ENCODE results near the gene MAPK1. TPM values are rescaled to one million over a fixed set of nuclear protein-coding genes. Genes with fewer than 3 reads are reported as not detected.
"Not testable (repeated sequence)": the region's sequence is repeated elsewhere in the genome, so short reads cannot be mapped to it uniquely, and the experiment has no call there.

MAPK1 gene
- total and polyA plus RNA-seq, 5 donors: 14.8 to 126 (median 123) TPM

DNA sequence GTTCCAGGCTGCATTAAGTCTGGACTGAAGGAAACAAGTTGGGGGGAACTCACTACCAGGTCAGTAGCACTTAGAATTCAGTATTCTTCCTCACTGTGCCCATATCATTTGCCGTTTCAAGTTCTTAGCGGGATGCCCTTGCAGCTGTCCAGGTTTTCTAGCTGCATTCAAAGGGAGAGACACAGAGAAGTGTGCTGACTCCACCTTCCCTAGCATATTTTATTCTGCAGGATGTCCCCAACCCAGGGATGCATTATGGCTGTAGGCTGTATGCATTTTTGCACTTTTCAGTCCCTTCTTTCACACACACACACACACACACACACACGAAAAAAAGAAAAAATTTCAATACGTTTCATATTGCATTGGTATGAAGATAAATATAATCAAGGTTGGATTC, 35.8 kb upstream of the MAPK1 start:
- H3K9me3 ChIP-seq (ENCODE audit: control insufficient read depth, low read length): no peaks in the 10 kb centered on the region
- intact Hi-C loops (cut with DNase I): no loop called here
- H3K4me1 ChIP-seq (ENCODE audit: control insufficient read depth, insufficient read depth, low read length): no peaks in the 10 kb centered on the region
- 87% methylated on average over 4 of the region's 4 CpGs for WGBS
- no peak overlapping the region for H3K4me3 ChIP-seq (ENCODE audit: low read length)
- H3K27me3 ChIP-seq (ENCODE audit: control insufficient read depth, insufficient read depth): no peaks in the 10 kb centered on the region
- no peak overlapping the region for H3K27ac ChIP-seq (ENCODE audit: low read length)
- DNase-seq (no peak), ATAC-seq (no peak)

DNA sequence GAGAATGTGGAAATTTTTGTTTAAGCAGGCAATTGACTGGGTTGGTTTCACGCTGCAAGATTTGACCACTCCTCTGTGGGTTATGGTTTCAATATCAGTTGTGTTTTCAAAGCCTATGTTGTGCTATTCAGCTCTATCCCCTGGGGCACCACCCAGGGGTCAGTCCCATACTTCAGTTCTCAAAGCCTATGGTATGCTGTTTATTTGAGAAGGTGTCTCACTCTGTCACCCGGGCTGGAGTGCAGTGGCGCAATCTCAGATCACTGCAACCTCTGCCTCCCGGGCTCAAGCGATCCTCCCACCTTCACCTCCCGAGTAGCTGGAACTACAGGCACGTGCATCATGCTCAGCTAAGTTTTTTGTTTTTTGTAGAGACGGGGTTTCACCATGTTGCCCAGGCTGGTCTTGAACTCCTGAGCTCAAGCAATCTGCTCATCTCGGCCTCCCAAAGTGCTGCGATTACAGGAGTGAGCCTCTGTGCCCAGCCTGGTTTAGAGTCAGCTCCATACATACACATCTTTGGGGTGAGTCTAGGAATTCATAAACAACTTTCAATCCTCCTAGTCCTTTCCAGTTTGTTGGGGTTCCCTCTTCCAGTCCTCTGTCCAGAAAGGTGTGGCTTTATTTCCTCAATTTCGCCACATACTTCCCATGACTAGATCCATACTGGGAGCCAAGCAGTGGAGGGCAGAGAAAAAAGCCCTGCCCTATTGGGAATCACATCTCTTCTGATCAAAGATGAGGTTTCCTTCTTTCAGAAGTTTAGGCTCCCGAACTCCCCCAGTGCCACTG, 35.0 kb upstream of the MAPK1 start:
- intact Hi-C loops (cut with DNase I): no loop called here
- 87% methylated on average over 12 of the region's 12 CpGs for WGBS
- no peaks in the 10 kb centered on the region for H3K9me3 ChIP-seq (ENCODE audit: control insufficient read depth, low read length)
- no peak overlapping the region for H3K27ac ChIP-seq (ENCODE audit: low read length)
- no peaks in the 10 kb centered on the region for H3K4me1 ChIP-seq (ENCODE audit: control insufficient read depth, insufficient read depth, low read length)
- H3K4me3 ChIP-seq (ENCODE audit: low read length): no peak overlapping the region
- DNase-seq: no peak
- no peaks in the 10 kb centered on the region for H3K27me3 ChIP-seq (ENCODE audit: control insufficient read depth, insufficient read depth)
- no peak for ATAC-seq

DNA sequence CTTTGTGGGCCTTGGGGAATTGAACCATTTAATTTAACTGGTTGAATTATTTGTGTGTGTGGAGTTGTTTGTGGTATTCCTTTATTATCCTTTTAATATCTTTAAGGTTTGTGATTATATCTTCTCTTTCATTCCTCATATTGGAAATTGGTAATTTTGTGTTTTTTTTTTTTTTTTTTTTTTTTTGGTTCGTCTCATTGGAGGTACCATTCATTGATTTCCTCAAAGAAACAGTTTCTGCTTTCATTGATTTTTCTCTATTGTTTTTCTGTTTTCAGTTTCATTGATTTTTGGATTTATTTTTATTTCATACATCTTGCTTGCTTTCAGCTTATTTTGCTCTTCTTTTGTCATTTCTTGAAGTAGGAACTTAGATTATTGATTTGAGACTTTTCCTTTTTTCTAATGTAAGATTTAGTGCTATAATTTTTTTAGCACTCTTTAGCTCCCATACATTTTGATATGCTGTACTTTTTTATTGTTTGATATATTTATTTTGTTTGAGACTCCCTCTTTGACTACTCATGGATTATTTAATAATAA, 31.0 kb upstream of the MAPK1 start:
- Histone ChIP-seq H3K27me3 (ENCODE audit: control insufficient read depth, insufficient read depth) (no peaks in the 10 kb centered on the region), H3K4me3 (ENCODE audit: low read length) (no peak overlapping the region), H3K9me3 (ENCODE audit: control insufficient read depth, low read length) (no peaks in the 10 kb centered on the region), H3K4me1 (ENCODE audit: control insufficient read depth, insufficient read depth, low read length) (no peaks in the 10 kb centered on the region), H3K27ac (ENCODE audit: low read length) (no peak overlapping the region)
- intact Hi-C loops (cut with DNase I): no loop called here
- DNase-seq (no peak), ATAC-seq (no peak)
- WGBS: 64% methylated on average over 1 of the region's 1 CpG

DNA sequence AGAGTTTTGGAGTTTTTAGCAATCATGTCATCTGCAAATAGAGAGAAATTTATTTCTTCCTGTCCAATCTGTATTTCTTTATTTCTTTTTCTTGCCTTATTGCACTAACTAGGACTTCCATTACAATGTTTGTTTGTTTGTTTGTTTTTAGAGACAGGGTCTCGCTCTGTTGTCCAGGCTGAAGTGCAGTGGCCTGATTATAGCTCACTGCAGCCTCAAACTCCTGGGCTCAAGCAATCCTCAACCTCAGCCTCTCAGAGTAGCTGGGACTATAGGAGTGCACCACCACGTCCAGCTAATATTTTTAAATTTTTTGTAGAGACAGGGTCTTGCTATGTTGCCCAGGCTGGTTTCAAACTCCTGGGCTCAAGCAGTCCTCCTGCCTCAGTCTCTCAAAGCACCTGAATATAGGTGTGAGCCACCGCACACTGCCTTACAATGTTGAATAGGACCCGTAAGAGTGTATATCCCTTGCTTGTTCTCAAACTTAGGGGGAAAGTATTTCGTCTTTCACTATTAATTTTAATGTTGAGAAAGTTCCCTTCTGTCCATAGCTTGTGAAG, 29.6 kb upstream of the MAPK1 start:
- DNase-seq (no peak), ATAC-seq (no peak)
- H3K9me3 ChIP-seq (ENCODE audit: control insufficient read depth, low read length): no peaks in the 10 kb centered on the region
- H3K27ac ChIP-seq (ENCODE audit: low read length): no peak overlapping the region
- WGBS: 94% methylated on average over 5 of the region's 5 CpGs
- no peaks in the 10 kb centered on the region for H3K27me3 ChIP-seq (ENCODE audit: control insufficient read depth, insufficient read depth)
- no peak overlapping the region for H3K4me3 ChIP-seq (ENCODE audit: low read length)
- H3K4me1 ChIP-seq (ENCODE audit: control insufficient read depth, insufficient read depth, low read length): no peaks in the 10 kb centered on the region
- intact Hi-C loops (cut with DNase I): no loop called here

DNA sequence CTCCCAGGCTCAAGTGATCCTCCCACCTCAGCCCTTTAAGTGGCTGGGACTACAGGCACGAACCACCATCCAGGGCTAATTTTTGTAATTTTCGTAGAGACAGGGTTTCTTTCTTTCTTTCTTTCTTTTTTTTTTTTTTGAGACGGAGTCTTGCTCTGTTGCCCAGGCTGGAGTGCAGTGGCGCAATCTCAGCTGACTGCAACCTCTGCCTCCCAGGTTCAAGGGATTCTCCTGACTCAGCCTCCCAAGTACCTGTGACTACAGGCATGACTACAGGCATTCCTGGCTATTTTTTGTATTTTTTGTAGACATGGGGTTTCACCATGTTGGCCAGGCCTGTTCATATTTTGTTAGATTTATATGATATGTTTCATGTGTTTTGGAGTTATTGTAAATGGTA, 28.8 kb upstream of the MAPK1 start:
- H3K9me3 ChIP-seq (ENCODE audit: control insufficient read depth, low read length); H3K4me3 ChIP-seq (ENCODE audit: low read length); H3K27me3 ChIP-seq (ENCODE audit: control insufficient read depth, insufficient read depth); ATAC-seq; H3K27ac ChIP-seq (ENCODE audit: low read length); DNase-seq; intact Hi-C loops (cut with DNase I); H3K4me1 ChIP-seq (ENCODE audit: control insufficient read depth, insufficient read depth, low read length): not testable (repeated sequence)
- WGBS: 89% methylated on average over 4 of the region's 4 CpGs

DNA sequence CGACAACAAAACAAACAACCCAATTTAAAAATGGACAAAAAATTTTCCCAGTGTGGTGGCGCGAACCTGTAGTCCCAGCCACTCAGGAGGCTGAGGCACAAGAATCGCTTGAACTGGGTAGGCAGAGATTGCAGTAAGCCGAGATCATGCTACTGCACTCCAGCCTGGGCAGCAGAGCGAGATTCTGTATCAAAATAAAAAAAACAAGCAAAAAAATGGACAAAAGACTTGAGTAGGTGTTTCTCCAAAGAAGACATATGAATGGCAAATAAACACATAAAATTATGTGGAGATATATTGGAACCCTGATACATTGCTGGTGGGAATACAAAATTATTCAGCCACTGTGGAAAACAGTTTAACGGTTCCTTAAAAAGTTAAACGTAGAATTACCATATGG, 27.4 kb upstream of the MAPK1 start:
- no peaks in the 10 kb centered on the region for H3K27me3 ChIP-seq (ENCODE audit: control insufficient read depth, insufficient read depth)
- no peaks in the 10 kb centered on the region for H3K9me3 ChIP-seq (ENCODE audit: control insufficient read depth, low read length)
- no peak overlapping the region for H3K27ac ChIP-seq (ENCODE audit: low read length)
- DNase-seq (no peak), ATAC-seq (no peak)
- H3K4me3 ChIP-seq (ENCODE audit: low read length): no peak overlapping the region
- H3K4me1 ChIP-seq (ENCODE audit: control insufficient read depth, insufficient read depth, low read length): no peaks in the 10 kb centered on the region
- intact Hi-C loops (cut with DNase I): no loop called here
- 93% methylated on average over 8 of the region's 8 CpGs for WGBS

DNA sequence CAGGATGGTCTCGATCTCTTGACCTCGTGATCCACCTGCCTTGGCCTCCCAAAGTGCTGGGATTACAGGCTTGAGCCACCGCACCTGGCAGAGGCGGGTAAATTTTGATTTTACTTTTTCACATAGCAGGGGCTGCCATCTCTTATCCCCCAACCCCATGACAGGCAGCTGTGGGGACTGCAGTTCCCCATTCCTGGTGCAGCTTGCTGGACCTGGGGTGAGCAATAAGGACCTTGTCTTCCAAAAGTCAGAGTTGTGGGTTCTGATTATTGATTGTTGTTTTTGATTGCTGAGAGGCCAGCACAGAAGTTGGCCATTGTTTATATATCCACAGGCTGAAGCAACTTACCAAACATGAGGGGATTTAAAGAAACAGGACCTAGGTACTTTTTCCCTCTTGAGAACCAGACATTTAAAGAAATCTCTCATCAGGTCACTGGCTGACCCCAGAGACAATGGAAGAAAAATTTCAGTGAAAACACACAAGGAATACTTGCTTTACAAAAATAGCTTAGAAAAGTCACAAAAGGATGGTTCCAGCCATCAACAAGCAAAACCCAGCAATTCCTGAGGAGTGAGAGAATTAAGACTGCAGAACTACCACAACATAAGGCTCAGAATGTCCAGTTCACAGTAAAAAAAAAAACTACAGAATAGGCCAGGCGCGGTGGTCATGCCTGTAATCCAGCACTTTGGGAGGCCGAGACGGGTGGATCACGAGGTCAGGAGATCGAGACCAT, 22.0 kb upstream of the MAPK1 start:
- no peak overlapping the region for H3K4me3 ChIP-seq (ENCODE audit: low read length)
- DNase-seq (no peak), ATAC-seq (no peak)
- no peaks in the 10 kb centered on the region for H3K9me3 ChIP-seq (ENCODE audit: control insufficient read depth, low read length)
- H3K27me3 ChIP-seq (ENCODE audit: control insufficient read depth, insufficient read depth): no peaks in the 10 kb centered on the region
- intact Hi-C loops (cut with DNase I): no loop called here
- no peaks in the 10 kb centered on the region for H3K4me1 ChIP-seq (ENCODE audit: control insufficient read depth, insufficient read depth, low read length)
- WGBS: 95% methylated on average over 10 of the region's 10 CpGs
- H3K27ac ChIP-seq (ENCODE audit: low read length): no peak overlapping the region

DNA sequence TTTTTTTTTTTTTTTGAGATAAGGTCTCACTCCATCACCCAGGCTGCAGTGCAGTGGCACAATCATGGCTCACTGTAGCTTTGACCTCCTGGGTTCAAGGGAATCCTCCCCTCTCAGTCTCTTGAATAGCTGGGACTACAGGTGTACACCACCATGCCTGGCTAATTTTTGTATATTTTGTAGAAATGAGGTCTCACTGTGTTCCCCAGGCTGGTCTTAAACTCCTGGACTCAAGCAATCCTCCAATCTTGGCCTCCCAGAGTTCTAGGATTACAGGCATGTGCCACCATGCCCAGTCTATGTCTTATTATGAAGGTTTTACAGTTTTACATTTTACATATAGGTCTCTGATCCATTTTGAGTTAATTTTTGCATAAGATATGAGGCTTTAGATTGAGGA, 20.4 kb upstream of the MAPK1 start:
- Histone ChIP-seq H3K9me3 (ENCODE audit: control insufficient read depth, low read length) (no peaks in the 10 kb centered on the region), H3K27me3 (ENCODE audit: control insufficient read depth, insufficient read depth) (no peaks in the 10 kb centered on the region), H3K4me3 (ENCODE audit: low read length) (no peak overlapping the region), H3K4me1 (ENCODE audit: control insufficient read depth, insufficient read depth, low read length) (no peaks in the 10 kb centered on the region), H3K27ac (ENCODE audit: low read length) (no peak overlapping the region)
- ATAC-seq: no peak
- DNase-seq: no peak
- intact Hi-C loops (cut with DNase I): no loop called here

DNA sequence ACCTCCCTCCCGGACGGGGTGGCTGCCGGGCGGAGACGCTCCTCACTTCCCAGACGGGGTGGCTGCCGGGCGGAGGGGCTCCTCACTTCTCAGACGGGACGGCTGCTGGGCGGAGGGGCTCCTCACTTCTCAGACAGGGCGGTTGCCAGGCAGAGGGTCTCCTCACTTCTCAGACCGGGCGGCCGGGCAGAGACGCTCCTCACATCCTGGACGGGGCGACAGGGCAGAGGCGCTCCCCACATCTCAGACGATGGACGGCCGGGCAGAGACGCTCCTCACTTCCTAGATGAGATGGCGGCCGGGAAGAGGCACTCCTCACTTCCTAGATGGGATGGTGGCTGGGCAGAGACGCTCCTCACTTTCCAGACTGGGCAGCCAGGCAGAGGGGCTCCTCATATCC, 16.5 kb upstream of the MAPK1 start:
- H3K9me3 ChIP-seq (ENCODE audit: control insufficient read depth, low read length); H3K27ac ChIP-seq (ENCODE audit: low read length); H3K27me3 ChIP-seq (ENCODE audit: control insufficient read depth, insufficient read depth); H3K4me3 ChIP-seq (ENCODE audit: low read length); intact Hi-C loops (cut with DNase I); H3K4me1 ChIP-seq (ENCODE audit: control insufficient read depth, insufficient read depth, low read length); DNase-seq; ATAC-seq: not testable (repeated sequence)
- 93% methylated on average over 17 of the region's 26 CpGs for WGBS

DNA sequence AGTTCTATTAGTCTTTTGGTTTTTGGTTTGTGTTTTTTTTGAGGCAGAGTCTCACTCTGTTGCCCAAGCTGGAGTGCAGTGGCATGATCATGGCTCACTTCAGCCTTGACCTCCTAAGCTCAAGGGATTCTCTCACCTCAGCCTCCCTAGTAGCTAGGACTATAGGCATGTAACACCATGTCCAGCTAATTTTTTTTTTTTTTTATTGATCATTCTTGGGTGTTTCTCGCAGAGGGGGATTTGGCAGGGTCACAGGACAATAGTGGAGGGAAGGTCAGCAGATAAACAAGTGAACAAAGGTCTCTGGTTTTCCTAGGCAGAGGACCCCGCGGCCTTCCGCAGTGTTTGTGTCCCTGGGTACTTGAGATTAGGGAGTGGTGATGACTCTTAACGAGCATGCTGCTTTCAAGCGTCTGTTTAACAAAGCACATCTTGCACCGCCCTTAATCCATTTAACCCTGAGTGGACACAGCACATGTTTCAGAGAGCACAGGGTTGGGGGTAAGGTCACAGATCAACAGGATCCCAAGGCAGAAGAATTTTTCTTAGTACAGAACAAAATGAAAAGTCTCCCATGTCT, 15.4 kb upstream of the MAPK1 start:
- H3K27ac ChIP-seq (ENCODE audit: low read length); H3K27me3 ChIP-seq (ENCODE audit: control insufficient read depth, insufficient read depth); ATAC-seq; H3K4me1 ChIP-seq (ENCODE audit: control insufficient read depth, insufficient read depth, low read length); H3K4me3 ChIP-seq (ENCODE audit: low read length); H3K9me3 ChIP-seq (ENCODE audit: control insufficient read depth, low read length); DNase-seq; intact Hi-C loops (cut with DNase I): not testable (repeated sequence)
- 56% methylated on average over 6 of the region's 7 CpGs for WGBS

Measured in right cardiac atrium (tissue), 5 donors.